Esophagus muscularis mucosa (tissue), 4 donors: ENCODE results near the gene SYMPK. TPM values are rescaled to one million over a fixed set of nuclear protein-coding genes. Genes with fewer than 3 reads are reported as not detected.
"Not testable (repeated sequence)": the region's sequence is repeated elsewhere in the genome, so short reads cannot be mapped to it uniquely, and the experiment has no call there.

Experiments
- DNase-seq: peaks from one replicate; pipeline ENCODE4 v3.0.0-alpha.2; 2017; ENCODE audit errors: extremely low spot score
- H3K27ac ChIP-seq, 4 donors: fragments of 200-600 bp; sonication (generic); replicated peaks in 1 of 4; 1 replicate in 3 of 4; 2 replicates in 1 of 4; pipeline ENCODE4 v1.5.1; 2016 to 2019; ENCODE audit warnings: mild to moderate bottlenecking in 1 of 4
- H3K27me3 ChIP-seq, 4 donors: fragments of 200-600 bp; sonication (generic); one replicate each; pipeline versions ENCODE4 v1.5.1 to v1.6.0; 2016 to 2019
- H3K36me3 ChIP-seq, 4 donors: fragments of 200-600 bp; sonication (generic); one replicate each; pipeline ENCODE4 v1.5.1; 2016 to 2019
- H3K4me1 ChIP-seq, 4 donors: fragments of 200-600 bp; sonication (generic); one replicate each; pipeline ENCODE4 v1.5.1; 2016 to 2019
- H3K4me3 ChIP-seq, 4 donors: fragments of 200-600 bp; sonication (generic); 1 replicate in 2 of 4; 2 replicates in 2 of 4; pipeline ENCODE4 v1.5.1; 2016 to 2019; ENCODE audit warnings: mild to moderate bottlenecking in 4 of 4, moderate library complexity in 1 of 4
- H3K9me3 ChIP-seq, 4 donors: fragments of 200-600 bp; sonication (generic); 1 replicate in 3 of 4; 2 replicates in 1 of 4; pipeline ENCODE4 v1.5.1; 2016 to 2019
- EP300 ChIP-seq: sonication (generic); formaldehyde crosslinking; IDR thresholded peaks from one replicate; pipeline ENCODE4 v1.6.1; 2017; ENCODE audit warnings: antibody characterized with exemption
- POLR2A ChIP-seq: fragments of 450-650 bp; IDR thresholded peaks from one replicate; pipeline ENCODE4 v1.6.1; 2017; ENCODE audit warnings: antibody characterized with exemption, moderate library complexity, mild to moderate bottlenecking, low read depth
- POLR2AphosphoS5 ChIP-seq, 2 donors: sonication (generic); formaldehyde crosslinking; IDR thresholded peaks; one replicate each; pipeline ENCODE4 v1.6.1; 2017; ENCODE audit warnings: antibody characterized with exemption in 2 of 2
- WGBS: methylation state at CpG from one replicate; pipeline ENCODE4 v1.1.5; 2018; 5-methylcytosine and 5-hydroxymethylcytosine counted together
- intact Hi-C: fragments of 100-400 bp; cut with DNase I; formaldehyde crosslinking; loops from one replicate; pipeline ENCODE4 v1.15.1; 2023
- total RNA-seq, 4 donors: library from RNA; depleted of rRNA; stranded (reverse); fragments of >200 nt; gene quantifications; one replicate each; pipeline versions ENCODE4 v1.1.0 to v1.2.1, GENCODE V29; 2016
- TF ChIP-seq, protein P1 (sequence below), 3 experiments: fragments of 200-600 bp in 2 of 3; fragments of 450-650 bp in 1 of 3; sonication (generic) in 2 of 3; IDR thresholded peaks; one replicate each; pipeline ENCODE4 v1.5.1; 2017 to 2019; ENCODE audit warnings: antibody characterized with exemption in 3 of 3, mild to moderate bottlenecking in 2 of 3, moderate library complexity in 1 of 3

The SYMPK gene
- total RNA-seq, 4 donors from 2014 or later = 22.0 to 44.2 (median 36.6) TPM

DNA sequence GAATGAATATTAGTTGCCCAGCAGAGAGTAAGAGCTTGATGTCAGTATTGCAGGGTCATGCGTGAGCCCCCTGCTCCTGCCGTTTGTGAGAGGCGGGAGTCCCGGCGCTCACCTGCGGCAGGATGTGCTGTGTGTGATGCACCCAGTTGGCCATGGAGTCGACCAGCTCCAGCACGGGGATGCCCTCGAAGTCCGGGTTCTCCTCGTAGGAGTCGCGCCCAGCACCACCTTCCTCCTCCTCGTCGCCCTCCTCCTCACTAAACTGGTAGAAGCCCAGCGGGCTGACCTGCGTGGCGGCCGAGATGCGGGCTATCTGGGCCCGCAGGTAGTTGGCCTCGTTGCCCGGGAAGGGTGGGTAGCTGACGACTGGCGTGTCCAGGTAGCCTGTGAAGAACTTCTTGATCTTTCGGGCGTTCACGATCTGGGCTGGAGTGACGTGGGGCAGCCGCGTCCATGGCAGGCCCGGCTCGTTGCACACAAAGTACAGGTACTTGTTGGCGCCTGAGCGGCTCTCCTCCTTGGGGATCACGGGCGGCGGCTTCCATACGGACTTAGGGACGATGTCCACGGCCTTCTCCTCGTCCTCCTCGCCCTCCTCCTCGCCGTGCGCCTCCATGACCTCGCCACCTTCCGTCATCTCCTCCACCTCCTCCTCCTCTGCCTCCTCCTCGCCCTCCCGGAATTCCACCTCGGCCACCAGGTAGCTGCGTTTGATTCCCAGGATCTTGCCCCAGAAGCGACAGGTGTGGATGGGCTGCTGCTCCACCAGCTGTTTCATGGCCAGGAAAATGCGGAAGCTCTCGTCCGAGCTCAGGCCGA, 58.6 kb downstream of the SYMPK start:
- no peak for DNase-seq
- Histone ChIP-seq H3K4me3 (no peak overlapping the region), H3K27me3 (no peaks in the 10 kb centered on the region), H3K4me1 (peaks cover 0 to 4% (median 2%) of the 10 kb centered on the region in 4 donors), H3K36me3 (no peaks in the 10 kb centered on the region), H3K9me3 (no peaks in the 10 kb centered on the region), H3K27ac (no peak overlapping the region)
- 94% methylated on average over 50 of the region's 57 CpGs for WGBS
- TF ChIP-seq EP300 (no peak), POLR2AphosphoS5 (IDR thresholded peaks at IDR 0.05) (no peak), POLR2A (no peak)
- TF ChIP-seq, protein P1, sequence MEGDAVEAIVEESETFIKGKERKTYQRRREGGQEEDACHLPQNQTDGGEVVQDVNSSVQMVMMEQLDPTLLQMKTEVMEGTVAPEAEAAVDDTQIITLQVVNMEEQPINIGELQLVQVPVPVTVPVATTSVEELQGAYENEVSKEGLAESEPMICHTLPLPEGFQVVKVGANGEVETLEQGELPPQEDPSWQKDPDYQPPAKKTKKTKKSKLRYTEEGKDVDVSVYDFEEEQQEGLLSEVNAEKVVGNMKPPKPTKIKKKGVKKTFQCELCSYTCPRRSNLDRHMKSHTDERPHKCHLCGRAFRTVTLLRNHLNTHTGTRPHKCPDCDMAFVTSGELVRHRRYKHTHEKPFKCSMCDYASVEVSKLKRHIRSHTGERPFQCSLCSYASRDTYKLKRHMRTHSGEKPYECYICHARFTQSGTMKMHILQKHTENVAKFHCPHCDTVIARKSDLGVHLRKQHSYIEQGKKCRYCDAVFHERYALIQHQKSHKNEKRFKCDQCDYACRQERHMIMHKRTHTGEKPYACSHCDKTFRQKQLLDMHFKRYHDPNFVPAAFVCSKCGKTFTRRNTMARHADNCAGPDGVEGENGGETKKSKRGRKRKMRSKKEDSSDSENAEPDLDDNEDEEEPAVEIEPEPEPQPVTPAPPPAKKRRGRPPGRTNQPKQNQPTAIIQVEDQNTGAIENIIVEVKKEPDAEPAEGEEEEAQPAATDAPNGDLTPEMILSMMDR (IDR thresholded peaks at IDR 0.05) = no peak
- intact Hi-C loops = no loop called here

DNA sequence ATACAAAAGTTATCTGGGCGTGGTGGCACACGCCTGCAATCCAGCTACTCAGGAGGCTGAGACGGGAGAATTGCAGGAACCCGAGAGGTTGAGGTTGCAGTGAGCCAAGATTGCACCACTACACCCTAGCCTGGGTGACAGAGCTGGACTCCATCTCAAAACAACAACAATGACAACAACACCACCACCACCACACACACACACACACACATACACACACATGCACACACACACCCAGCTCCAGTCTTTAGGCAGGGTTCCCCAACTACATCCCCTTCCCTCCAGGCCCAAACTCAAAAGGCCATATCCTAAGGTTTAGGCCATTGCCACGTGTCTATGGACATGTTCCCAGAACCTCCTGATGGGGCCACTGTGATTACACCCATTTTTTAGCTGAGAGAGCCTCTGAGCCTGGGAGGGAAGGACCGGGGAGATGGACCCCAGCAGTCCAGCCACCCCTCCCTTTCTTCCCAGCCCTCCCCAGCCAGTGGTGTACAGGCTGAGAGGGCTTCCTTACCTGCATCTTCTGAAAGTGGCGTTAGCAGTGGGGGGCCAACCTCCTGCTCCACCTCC, 61.3 kb downstream of the SYMPK start:
- DNase-seq = no peak
- H3K27ac ChIP-seq = no peak overlapping the region
- H3K27me3 ChIP-seq = no peaks in the 10 kb centered on the region
- WGBS = 83% methylated on average over 7 of the region's 7 CpGs
- H3K4me3 ChIP-seq = no peak overlapping the region
- H3K36me3 ChIP-seq = no peaks in the 10 kb centered on the region
- intact Hi-C loops = no loop called here
- TF ChIP-seq EP300 = no peak
- TF ChIP-seq POLR2A = no peak
- TF ChIP-seq POLR2AphosphoS5 (IDR thresholded peaks at IDR 0.05) = no peak
- TF ChIP-seq, protein P1 (IDR thresholded peaks at IDR 0.05) = no peak
- H3K9me3 ChIP-seq = no peaks in the 10 kb centered on the region
- peaks cover 6 to 12% (median 10%) of the 10 kb centered on the region in 4 donors for H3K4me1 ChIP-seq

- DNase-seq = no peak
- Histone ChIP-seq H3K4me3 (no peak overlapping the region), H3K27me3 (no peaks in the 10 kb centered on the region), H3K9me3 (no peaks in the 10 kb centered on the region), H3K4me1 (peaks cover 6 to 12% (median 10%) of the 10 kb centered on the region in 4 donors), H3K27ac (no peak overlapping the region), H3K36me3 (no peaks in the 10 kb centered on the region)
- WGBS = 91% methylated on average over 7 of the region's 8 CpGs
- TF ChIP-seq EP300 (no peak), POLR2AphosphoS5 (IDR thresholded peaks at IDR 0.05) (no peak), POLR2A (no peak)
- TF ChIP-seq, protein P1 (IDR thresholded peaks at IDR 0.05) = no peak
- intact Hi-C loops = no loop called here
Measured at GRCh38 chr19:45800070-45800553, 62.8 kb downstream of the SYMPK start.

DNA sequence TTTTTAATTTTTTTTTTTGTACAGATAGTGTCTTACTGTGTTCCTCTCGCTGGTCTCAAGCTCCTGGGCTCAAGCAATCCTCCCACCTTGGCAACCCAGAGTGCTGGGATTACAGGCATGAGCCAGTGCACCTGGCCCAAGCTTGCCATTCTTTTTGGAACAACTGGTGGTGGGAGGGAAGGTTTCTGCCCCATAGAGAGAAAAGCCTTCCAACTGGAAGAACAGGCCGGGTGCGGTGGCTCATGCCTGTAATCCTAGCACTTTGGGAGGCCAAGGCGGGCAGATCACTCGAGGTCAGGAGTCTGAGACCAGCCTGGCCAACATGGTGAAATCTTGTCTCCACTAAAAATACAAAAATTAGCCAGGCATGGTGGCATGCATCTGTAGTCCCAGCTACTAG, 63.4 kb downstream of the SYMPK start:
- WGBS = 86% methylated on average over 5 of the region's 5 CpGs
- not testable (repeated sequence) for H3K9me3 ChIP-seq, H3K27ac ChIP-seq, H3K36me3 ChIP-seq, H3K27me3 ChIP-seq, DNase-seq, H3K4me3 ChIP-seq
- intact Hi-C loops = loop anchor here (1.0 kb wide), 1 partner anchor 30 kb away; the partner anchor contains the start of gene SIX5
- H3K4me1 ChIP-seq = peaks cover 6 to 12% (median 10%) of the 10 kb centered on the region in 4 donors

DNA sequence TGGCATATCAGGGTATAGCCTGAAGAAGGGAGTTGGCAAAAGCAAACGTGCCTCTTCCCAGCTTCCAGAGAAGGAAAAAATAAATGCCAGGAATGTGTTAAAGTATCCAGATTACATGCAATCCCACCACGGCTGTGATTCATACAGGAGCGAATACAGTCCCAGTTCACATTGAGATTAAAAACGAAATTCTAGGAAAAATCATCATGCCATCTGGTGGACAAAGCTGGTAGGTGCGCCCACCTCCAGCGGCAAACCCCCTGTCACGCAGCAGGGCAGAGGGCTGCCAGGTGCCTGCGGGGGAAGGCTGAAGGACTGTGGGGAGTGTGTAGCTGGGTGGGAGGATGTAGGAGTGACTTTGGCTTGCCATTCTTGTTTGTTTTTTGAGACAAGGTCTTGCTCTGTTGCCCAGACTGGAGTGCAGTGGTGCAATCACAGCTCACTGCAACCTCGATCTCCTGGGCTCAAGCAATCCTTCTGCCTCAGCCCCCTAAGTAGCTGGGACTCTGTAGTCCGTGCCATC, 63.9 kb downstream of the SYMPK start:
- TF ChIP-seq, protein P1 (IDR thresholded peaks at IDR 0.05) = peak; percentile 91 to 96 (median 95)
- TF ChIP-seq POLR2AphosphoS5 (IDR thresholded peaks at IDR 0.05) (peak; percentile 23 to 69), POLR2A (no peak), EP300 (no peak)
- Histone ChIP-seq H3K4me3 (no peak overlapping the region), H3K27ac (peak overlapping the region in 1 of 4 donors; percentile 34), H3K4me1 (peaks cover 6 to 12% (median 10%) of the 10 kb centered on the region in 4 donors), H3K27me3 (no peaks in the 10 kb centered on the region), H3K36me3 (no peaks in the 10 kb centered on the region), H3K9me3 (no peaks in the 10 kb centered on the region)
- intact Hi-C loops = loop anchor here (1.0 kb wide), 1 partner anchor 30 kb away; the partner anchor contains the start of gene SIX5
- no peak for DNase-seq
- WGBS = 7% methylated on average over 10 of the region's 10 CpGs
